ENCODE results near the gene RALGPS1.

The RALGPS1 gene

DNA sequence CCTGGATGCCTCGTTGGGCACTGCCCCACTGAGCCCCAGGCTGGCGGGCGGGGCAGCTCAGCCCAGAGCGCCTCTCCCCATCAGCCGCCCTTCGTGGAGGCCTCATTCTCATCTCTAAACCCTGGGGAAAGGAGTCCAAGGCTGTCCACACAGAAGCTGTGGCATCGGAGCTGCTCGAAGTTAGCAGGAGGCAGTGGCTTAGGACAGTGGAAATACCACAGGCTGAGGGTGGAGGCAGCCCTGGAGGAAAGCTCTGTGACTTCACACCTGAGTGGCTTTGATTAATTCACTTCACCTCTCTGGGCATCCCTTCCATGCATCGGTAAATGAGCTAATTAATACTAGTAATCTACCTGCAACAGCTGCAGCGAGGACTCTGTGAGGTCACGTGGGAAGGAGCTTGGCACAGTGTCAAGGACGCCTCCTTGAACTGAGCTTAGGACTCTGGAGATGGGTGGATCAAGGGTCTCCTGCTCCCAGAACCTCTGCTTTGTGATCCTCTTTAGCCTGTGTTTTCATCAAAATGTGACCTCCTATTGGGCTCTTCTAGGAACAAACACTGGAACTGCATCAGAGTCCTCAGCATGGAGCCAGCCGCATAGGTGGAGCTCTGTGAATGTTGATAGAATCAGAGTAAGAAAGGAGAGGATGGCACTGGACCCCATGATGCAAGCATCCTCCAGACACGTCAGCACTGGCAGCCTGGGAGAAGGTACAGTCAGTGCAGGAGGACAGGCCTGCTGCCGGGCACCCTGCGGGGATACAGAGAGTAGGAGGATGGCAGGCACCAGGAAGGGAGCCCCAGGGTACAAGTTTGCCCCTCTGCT, 208.7 kb downstream of the RALGPS1 start:
- no peak for DNase-seq

GRCh38 chr9:127124111-127124531, 209.5 kb downstream of the RALGPS1 start:
- DNase-seq: no peak

DNA sequence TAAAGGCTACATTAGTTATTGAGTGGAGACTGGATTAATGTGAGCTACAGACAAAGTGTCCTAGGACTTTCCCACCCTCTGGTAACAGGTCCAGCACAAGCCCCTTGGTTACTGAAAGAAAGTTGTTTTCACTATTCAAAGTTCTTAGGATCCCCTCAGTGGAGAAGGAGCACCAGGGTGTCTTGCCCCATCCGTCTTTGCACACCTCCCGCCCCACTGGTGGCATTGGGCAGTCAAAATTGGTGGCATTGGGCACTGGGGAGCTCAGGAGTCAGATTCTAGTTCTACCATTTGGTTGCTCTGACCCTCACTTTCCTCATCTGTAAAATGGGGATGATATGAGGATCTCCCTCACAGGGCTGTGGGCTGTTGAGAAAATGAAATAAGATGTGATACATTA, 210.2 kb downstream of the RALGPS1 start:
- DNase-seq: no peak

GRCh38 chr9:127126971-127127370, 212.4 kb downstream of the RALGPS1 start:
- no peak for DNase-seq

DNA sequence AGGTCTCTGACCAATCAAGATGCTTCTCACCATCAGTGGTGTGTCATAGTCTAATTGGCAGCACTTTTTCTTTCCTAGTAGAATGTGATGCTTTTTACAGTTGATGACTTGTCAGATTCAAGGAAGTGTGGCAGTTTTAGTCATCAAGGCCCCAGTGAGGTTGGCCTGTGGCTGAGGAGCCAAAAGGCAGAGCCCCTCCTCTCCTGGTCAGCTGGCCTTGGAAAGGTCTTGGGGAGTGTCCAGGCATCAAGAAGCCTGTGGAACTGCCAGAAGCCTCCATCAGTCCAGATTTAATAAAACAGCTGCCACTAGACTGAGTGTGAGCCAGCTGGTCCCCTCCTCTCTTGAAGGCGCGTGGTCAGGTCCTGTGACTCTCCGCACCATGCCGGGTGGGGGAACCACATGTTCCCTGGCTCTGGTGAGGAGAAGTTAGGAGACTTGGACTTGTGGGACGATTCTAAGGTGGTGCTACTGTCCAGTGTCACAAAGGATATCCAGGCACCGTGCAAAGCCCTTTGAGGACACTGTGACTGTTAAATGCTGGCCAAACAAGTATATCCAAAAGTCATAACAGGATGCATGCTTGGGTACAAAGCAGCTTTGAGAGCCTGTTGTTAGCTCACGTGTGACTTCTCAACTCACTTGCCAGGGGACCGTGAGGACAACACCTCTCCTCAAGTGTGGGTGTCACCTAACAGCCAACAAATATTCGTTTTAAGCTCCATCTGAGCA, 213.9 kb downstream of the RALGPS1 start:
- DNase-seq: no peak

DNA sequence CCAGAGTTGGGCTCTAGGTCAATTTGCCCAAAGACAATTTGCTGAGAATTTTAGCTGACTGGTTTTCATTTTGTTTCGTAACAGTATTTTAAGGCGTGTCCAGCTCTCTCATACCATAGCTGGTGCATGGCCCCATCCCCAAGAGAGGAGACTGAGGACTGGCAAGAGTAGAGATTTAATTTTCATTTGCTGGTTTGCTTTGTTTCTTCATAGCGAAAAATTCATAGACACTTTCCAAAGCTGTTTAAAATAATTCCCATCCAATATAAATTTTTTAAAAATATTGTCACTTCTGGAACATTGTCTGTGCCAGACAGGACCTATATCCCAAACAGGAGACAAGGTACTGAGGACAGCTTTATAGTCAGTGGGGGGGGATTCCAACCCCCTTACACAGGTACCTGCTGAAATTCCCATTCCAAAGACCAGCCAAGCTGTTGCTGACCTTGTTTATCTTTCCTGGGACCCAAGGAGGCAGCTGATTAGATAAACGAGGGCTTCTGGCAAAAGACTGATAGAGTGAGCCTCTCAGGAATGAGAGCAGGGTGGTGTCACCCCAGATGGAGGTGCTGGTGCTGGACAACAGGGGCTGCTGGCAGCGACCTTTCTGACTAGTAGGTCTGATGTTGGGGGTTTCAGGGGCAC, 214.6 kb downstream of the RALGPS1 start:
- DNase-seq: no peak

DNA sequence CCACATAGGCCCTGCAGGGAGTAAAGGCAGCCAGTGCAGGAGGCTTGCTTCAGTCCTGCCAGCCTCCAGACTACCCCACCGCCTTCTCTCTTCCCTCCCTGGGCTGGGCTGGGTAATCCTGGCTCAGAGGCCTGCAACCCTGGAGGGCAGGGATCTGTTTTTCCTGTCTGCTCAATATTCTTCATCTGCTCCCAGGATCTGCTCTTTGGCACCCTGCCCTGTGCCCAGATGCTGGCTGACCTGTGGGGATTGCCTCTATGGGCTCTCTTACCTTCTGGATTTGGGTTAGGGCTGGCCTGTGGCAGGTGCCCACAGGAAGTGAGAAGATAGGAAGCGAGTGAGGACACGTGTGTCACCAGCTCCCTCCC, 215.1 kb downstream of the RALGPS1 start:
- no peak for DNase-seq

DNA sequence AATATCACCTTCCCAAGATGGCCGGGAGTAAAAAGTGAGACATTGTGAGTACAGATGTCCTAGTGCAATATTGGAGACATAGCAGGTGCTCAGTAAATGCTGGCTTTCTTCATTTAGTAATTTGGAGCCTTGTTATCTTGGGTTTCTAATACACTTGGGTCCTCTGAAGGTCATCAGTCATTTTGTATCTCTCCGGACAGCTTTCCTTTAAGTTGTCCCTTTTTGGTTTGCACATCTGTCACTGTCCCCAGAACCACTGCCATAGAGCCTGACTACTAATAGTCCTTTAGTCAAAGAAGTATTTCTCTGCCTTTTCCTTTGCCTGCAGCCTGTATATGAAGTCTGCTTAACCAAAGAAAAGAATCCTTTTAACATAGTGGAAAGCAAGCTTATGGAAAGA, 215.7 kb downstream of the RALGPS1 start:
- DNase-seq: no peak

DNA sequence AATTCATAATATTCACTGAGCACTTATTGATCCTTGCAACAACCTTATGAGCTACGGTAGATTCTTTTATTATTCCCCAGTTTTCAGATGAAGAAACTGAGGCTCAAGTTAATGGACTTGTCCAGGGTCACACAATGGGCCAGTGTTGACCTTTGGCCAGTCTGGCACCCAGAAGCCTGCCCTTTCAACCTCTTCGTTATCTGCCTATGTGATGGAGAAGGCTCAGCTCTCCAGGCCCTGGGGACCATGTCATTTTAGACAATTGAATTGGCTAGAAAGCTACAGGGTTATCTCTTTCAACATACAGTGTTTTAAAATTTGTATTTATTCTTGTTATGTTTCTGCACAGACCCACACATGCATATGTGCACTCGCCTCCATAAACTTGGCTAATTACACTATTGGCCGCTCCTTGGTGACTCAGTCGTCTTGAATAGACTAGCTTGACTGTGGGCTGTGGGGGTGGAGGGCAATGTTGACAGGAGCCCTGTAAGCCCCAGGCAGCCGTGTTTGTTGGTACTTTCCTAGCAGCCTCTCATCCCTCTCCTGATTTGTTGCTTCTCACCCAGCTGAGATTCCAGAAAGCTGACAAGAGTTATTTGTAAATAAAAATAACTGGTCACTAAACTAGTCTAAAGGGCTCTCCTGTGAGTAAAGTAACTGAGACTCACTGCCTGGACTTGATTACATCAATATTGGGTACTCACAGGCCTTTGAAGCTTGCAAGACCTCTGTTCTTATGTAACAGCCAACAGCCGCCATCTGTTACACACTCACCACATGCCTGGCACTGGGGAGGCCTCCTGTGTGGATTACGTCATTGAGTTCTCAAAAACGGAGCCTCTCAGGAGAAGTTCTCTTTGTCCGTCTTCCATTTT, 216.3 kb downstream of the RALGPS1 start:
- no peak for DNase-seq

DNA sequence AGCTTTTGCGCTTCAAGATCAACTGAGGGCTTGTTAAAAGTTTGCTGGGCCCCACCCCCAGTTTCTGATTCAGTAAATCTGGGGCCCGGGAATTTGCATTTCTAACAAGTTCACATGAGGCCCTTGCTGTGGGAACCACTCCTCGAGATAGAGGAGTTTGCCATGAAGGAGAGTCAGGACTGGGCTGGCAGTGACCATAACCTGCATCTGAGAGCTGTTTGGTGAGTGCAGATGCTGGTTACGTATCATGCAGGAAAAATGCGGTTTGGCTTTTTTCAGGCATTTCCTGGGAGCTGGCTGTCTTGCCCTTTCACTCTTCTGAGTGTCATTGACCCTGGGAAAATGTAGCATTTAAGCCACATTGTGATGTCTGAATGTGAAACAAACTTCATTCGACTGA, 217.3 kb downstream of the RALGPS1 start:
- no peak for DNase-seq

- DNase-seq: no peak
Observed at GRCh38 chr9:127132375-127132774, 217.8 kb downstream of the RALGPS1 start.

DNA sequence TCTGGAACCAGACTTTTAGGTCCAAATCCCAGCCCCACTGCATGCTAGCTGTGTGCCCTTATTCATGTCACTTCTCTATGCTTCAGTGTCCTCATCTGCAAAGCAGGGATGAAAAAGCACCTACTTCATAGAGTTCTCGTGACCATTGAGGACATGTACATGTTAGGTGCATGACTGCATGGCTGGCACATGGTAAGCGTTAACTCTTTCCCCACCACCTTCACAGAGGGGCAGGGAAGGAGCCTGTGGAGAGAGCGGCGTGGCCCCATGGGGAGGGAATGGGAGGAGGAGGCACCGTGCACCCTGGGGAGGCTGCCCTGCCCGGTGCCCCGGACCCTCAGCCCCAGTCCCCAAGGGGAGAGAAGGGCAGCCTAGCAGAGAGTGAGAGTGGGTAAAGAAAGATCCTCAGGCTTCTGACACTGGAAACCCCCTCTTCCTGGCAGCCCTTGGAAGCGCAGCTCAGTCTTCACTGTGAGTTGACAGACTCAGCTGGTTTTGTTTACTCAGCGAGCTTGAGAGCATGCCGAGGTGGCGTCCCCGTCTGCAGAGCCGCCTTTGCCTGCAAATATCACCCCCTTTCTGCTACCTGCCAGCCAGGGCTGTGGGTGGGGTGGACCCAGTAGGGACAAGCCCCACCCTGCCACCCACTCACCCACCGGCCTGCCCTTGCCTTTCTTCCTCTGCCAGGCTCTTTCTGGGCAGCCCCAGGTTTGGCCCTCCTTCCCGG, 218.5 kb downstream of the RALGPS1 start:
- no peak for DNase-seq

DNA sequence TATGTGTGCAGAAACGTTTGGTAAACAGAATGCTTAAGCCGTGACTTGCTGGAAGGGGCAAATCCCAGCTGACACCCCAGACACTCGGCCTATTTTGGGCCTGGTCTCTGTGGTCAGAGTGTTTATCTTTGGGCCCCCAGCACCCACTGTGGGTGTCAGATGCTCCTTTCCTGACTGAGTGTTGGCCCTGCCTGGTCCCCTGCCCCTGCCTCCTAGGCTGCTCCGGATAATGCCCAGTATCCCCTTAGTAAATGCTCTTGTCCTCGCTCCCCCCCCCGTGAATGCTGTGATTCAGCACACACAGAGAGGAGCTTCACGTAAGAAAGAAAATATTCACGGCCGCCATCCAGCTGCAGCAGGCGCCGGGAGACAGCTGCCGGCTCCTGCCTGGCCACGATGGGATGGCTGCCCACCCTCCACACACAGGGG, 219.2 kb downstream of the RALGPS1 start:
- no peak for DNase-seq

GRCh38 chr9:127135056-127135745, 220.6 kb downstream of the RALGPS1 start:
- no peak for DNase-seq

DNA sequence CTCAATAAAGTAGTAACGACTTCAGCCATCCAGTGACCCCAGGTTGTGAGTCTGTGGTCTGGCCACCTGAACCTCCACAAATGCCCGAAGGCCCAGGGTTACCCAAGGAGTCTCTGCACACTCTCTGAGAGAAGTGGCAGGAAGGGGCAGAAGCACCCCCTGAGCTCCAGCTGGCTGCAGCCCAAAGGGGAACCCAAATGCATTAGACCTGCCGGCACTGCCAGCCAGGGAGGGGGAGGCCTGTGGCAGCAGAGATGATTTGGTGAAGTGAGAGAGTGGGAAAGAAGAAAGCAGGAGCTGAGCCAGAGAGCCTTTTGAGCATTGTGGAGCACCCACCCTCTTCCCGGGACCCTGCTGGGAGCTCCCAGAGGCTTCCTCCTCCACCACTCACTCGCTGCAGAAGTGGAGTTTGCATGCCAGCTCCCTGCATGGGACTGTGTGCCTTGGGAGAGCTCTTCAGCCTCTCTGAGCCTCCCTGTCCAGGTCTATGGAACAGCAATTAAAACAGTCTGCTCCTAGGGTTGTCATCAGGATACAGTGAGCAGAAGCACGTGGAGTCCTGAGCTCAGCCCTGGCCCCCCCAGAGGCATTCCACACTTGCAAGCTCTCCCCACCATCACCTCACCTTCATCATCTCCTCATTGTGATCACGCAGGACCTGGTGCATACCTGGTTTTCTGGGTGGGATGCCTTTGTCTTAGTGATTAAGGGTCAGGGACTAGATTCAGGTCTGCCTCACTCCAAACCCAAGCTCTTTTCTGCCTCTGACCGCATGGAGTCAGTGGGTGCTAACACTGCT, 221.7 kb downstream of the RALGPS1 start:
- DNase-seq: no peak

GRCh38 chr9:127136880-127137639, 222.5 kb downstream of the RALGPS1 start:
- no peak for DNase-seq

DNA sequence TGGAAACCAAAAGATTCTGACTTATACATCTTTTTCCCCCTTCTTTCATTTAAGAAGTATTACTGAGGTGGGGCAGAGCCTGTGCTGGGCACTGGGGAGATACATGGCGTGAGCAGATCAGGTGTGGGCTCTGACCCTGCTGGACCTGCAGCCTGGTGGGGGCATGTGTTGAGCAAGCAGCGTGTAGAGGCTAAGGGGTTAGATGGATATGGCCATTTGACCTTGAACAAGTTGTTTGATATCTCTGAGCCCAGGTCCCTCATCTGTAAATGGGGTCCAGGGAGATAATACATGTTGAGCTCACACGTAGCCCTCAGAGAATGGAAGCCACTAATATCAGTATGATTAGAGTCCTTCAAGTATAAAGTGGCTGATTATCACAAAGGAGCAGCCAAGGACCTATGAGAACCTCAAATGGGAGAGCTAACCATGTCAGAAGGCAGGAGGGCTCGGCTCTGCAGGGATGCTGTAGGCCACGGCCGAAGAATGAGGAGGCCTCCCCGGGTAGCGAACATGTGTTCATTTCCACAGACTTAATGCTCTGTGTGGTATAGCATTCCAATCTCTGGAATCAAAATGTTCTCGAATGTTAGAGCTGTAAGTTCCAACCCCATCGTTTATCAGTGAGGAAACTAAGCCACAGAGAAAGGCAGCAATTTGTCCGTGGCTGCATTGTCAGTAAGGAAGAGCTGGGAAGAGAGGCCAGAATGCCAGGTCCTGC, 223.2 kb downstream of the RALGPS1 start:
- DNase-seq: no peak

- DNase-seq: no peak
Observed at GRCh38 chr9:127138444-127138843, 223.9 kb downstream of the RALGPS1 start.

Measured in T-helper 9 cell (primary cell).